Measurements from ENCODE around the gene DNAJC1.

DNA sequence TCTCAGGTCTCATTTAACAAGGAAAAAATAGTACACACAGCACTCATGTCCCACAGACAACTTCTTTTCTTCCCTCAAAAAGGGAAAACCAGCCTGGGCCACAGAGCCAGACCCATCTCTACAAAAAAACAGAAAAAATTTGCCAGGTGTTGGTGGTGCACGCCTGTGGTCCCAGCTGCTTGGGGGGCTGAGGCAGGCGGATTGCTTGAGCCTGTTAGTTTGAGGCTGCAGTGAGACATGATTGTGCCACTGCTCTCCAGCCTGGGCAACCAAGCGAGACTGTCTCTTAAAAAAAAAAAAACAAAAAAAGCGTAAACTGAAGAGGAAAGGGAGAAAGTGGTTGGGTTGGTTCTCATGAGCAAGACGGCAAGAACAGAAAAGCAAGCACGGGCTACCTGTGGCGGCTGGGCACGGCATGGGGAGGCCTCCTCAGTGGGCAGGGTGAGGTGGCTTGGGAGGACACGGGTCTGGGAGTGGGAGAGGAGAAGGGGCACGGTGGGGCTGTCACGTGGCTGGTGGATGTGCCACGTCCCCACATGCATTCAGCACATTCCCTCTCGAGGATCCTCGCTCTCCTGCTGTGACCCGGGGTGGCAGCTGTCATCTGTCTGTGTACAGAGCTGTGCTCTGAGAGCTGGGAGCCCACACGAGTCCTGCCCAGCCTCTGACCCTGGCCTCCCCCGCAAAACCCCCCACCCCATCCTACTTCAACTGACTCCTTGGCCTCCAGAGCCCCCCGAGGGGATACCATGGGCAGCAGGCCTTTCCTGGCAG lies 249.8 kb downstream of the DNAJC1 start:
- TF ChIP-seq, protein P1, sequence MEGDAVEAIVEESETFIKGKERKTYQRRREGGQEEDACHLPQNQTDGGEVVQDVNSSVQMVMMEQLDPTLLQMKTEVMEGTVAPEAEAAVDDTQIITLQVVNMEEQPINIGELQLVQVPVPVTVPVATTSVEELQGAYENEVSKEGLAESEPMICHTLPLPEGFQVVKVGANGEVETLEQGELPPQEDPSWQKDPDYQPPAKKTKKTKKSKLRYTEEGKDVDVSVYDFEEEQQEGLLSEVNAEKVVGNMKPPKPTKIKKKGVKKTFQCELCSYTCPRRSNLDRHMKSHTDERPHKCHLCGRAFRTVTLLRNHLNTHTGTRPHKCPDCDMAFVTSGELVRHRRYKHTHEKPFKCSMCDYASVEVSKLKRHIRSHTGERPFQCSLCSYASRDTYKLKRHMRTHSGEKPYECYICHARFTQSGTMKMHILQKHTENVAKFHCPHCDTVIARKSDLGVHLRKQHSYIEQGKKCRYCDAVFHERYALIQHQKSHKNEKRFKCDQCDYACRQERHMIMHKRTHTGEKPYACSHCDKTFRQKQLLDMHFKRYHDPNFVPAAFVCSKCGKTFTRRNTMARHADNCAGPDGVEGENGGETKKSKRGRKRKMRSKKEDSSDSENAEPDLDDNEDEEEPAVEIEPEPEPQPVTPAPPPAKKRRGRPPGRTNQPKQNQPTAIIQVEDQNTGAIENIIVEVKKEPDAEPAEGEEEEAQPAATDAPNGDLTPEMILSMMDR (IDR thresholded peaks at IDR 0.05): no peak
- TF ChIP-seq POLR2A (IDR thresholded peaks at IDR 0.05): no peak
- TF ChIP-seq POLR2AphosphoS5 (IDR thresholded peaks at IDR 0.05; ENCODE audit: insufficient read depth in 1 of 2, low read depth in 1 of 2): no peak

Measured in vagina (tissue), 2 donors.